SK-N-MC (cell line): ENCODE results near the gene FHIP2A.

Experiments used
- EZH2 ChIP-seq: fragments of 200-600 bp; sonication (generic); IDR thresholded peaks from one replicate; pipeline ENCODE4 v1.6.1; 2017; ENCODE audit warnings: antibody characterized with exemption
- FOXP2 ChIP-seq: optimal IDR thresholded peaks from 2 replicates; pipeline ENCODE3; 2011; ENCODE audit warnings: mild to moderate bottlenecking, moderate library complexity; ENCODE audit not compliant: insufficient read depth; ENCODE audit errors: extremely low read length, control extremely low read depth
- POLR2AphosphoS5 ChIP-seq: IDR thresholded peaks from 2 replicates; pipeline ENCODE4 v1.6.1; 2012; ENCODE audit warnings: mild to moderate bottlenecking, low read depth, low read length, borderline replicate concordance

DNA sequence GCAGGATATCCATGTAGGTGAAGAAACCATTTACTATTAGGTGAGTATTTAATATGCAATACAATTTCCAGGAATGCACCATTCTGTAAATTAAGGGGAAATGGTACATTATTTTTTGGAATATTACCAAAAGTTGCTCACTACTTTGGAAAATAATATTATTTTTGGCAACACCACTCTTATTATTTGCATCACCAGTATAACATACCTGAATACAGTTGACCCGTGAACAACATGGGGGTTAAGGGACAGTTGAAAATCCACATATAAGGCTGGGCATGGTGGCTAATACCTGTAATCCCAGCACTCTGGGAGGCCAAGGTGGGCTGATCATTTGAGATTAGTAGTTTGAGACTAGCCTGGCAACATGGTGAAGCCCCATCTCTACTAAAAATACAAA is 21.2 kb upstream of the FHIP2A start:
- TF ChIP-seq FOXP2 (no peak), POLR2AphosphoS5 (no peak), EZH2 (no peak)
